Ecto neural progenitor cell (in vitro differentiated cells): ENCODE measurements around the gene ZNF763.
"Not testable (repeated sequence)": the region's sequence is repeated elsewhere in the genome, so short reads cannot be mapped to it uniquely, and the experiment has no call there.

Source experiments
- DNase-seq: peaks from one replicate; pipeline ENCODE4 v3.0.0-alpha.2; 2018; ENCODE audit warnings: low spot score

ZNF763 gene

DNA sequence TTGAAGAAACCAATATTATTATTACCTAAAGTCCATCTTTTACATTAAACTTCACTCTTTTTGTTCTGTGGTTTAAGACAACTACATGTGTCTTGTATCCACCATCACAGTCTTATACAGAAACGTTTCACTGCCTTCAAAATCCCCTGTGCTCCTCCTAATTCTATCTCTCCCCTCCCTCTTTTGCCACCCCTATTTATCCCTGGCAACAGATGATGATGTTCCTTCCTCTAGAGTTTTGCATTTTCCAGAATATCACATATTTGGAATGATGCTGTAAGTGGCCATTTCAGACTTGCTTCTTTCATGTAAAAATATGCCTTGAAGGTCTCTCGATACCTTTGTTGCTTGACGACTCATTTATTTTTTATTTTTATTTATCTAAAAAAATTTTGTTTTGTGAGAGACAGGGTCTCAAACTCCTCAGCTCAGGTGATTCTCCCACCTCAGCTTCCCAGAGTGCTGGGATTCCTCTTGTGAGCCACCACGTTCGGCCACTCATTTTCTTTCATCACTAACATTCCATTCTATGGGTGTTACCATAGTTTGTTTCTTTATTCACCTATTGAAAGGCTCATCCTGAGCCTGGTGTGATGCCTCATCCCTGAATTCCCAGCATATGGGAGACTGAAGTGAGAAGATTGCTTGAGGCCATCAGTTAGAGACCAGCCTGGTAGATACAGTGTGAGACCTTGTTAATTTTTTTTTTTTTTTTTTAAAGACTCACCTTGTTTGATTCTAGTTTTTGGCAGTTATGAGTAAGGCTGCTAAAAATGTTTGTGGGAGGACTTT lies 8.4 kb downstream of the ZNF763 start:
- DNase-seq = no peak

DNA sequence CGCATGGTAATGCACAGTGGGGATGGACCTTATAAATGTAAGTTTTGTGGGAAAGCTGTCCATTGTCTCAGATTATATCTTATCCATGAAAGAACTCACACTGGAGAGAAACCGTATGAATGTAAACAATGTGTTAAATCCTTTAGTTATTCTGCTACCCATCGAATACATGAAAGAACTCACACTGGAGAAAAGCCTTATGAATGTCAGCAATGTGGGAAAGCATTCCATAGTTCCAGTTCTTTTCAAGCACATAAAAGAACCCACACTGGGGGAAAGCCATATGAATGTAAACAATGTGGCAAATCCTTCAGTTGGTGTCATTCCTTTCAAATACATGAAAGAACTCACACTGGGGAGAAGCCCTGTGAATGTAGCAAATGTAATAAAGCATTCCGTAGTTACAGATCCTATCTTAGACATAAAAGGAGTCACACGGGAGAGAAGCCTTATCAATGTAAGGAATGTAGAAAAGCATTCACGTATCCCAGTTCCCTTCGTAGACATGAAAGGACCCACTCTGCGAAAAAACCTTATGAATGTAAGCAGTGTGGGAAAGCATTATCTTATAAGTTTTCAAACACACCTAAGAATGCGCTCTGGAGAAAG lies 13.8 kb downstream of the ZNF763 start:
- DNase-seq = no peak

DNA sequence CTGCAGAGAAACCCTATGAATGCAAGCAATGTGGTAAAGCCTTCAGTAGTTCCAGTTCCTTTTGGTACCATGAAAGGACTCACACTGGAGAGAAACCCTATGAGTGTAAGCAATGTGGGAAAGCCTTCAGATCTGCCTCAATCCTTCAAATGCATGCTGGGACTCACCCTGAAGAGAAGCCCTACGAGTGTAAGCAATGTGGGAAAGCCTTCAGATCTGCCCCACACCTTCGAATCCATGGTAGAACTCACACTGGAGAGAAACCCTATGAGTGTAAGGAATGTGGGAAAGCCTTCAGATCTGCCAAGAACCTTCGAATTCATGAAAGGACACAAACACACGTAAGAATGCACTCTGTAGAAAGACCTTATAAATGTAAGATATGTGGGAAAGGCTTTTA lies 14.7 kb downstream of the ZNF763 start:
- DNase-seq = no peak

DNA sequence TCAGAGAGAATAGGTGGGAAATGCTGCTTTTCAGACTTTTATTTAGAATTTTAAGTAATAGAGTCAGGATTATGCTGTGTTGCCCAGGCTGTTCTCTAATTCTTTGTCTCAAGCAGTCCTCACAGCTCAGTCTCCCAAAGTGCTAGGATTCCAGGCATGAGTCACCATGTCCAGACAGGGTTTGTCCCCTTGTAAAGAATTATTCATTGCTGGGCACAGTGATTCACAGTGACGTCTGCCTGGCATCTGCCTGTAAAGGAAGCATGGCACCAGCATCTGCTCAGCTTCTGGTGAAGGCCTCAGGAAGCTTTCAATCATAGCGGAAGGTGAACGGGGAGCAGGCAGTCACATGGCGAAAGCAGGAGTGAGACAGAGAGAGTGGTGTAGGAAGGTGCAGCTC lies 17.7 kb downstream of the ZNF763 start:
- no peak for DNase-seq

DNA sequence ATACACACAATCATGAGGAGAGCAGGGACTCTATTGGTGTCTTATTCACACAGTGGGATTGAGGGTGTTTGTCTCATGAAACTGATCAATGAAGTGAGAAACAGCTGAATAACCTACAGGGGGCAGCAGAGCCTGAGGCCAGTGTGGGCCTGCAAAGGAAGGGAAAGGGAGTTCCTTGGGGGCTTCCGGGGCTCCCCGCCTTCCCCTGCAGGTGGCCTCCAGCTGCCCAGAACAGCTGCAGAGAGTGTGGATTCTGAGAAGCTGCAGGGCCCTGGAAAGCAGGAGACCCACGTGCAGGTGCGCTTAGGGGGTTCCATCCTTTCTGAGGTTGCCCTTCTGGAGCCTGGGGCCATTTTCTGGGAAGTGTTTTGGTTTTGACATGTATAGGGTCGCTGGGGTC lies 20.1 kb downstream of the ZNF763 start:
- no peak for DNase-seq

DNA sequence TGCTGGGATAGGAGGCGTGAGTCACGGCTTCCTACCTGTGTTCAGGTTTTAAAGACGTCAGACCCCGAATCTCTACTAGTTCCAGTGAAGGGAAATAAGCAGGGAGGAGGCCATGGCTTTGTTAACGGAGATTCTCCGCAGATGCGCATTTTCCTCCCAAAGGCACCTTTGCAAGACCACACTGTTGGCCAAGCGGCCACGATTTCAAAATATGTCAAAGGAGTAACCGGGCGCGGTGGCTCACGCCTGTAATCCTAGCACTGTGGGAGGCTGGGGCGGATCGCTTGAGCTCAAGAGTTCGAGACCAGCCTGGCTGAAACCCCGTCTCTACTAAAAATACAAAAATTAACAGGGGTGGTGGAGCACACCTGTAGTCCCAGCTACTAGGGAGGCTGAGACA lies 21.9 kb downstream of the ZNF763 start:
- no peak for DNase-seq

DNA sequence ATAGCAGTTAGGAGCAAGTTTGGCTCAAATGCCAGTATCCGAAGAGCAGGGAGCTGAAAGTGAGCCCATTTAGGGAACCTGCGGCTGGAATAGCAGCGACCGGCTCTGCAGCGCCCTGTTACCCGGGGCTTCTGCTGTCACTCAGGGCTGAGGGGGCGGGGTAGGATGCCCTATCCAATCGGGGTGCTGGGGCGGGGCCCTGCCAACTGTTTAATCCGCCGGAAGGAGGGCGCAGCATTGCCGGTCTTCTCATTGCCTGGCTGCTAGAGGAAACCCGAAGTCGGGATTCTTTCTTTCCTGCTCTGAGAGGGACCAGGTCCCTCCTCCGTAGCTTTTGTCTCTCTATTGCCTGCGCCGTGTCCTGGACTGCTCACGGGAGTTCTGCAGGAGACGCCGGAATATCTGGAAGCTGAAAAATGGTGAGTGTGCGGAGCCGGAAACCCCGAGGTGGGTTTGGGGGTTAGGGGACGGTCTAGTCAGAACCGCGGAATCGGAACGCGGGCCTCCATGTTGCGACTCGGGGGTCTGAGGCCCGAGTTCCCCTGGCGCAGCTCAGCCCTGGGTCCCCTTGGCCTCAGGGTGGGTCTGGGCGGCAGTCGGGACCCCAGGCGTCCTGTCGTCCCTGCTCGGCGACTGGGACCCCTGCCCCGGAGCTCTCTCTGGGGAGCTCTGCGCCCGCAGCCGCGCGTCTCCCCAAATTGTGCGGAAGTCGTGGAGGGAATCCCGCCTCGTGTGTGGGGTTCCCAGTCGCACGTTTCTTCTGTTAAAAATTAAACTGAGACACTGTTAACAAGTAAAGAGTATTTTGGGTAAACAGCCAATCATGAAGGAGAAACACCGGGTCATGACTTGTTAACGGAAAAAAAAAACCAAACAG lies 22.8 kb downstream of the ZNF763 start:
- peak; percentile 95 for DNase-seq

DNA sequence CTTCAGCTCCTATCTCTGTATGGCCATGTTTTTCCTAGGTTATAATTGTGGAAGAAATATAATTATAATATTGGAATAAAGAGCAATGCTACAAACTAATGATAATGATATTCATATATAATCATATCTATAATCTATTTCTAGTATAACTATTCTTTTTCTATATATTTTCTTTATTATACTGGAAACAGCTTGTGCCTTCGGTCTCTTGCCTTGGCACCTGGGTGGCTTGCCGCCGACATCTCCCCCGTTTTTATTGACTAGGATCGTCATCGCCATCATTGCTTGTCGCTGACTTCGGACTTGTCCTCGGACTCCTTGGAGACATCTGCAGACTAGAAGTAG lies 24.2 kb downstream of the ZNF763 start:
- DNase-seq = no peak

DNA sequence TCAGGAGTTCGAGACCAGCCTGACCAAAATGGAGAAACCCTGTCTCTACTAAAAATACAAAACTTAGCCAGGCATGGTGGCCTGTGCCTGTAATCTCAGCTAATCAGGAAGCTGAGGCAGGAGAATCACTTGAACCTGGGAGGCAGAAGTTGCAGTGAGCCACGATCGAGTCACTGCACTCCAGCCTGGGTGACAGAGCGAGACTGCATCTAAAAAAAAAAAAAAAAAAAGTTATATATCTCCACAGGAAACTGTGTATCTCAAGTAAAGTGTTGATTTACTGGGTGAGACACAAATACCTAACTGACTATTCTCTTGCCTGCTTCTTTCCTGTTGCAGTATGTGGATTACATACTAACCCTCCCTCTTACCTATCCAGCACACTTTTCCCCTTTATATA lies 27.1 kb downstream of the ZNF763 start:
- DNase-seq = not testable (repeated sequence)

DNA sequence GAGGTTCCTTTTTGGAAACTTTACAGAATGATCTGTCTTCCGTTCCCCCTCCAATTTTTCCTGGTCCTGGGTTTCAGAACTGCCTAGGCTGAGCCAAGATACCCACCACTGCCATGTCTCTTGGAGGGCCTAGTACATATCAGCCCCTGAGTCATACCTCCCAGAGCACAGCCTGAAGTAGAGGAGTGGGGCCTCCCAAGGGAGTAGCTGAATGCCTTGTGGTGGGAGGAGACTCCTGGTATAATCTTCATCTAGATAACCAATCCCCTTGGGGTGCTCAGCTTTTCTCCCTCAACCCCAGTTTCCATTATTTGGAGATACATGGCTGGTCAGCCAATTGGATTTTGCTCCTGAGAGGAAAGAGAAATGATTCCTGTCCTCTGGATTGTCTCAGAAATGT lies 30.3 kb downstream of the ZNF763 start:
- DNase-seq = no peak

DNA sequence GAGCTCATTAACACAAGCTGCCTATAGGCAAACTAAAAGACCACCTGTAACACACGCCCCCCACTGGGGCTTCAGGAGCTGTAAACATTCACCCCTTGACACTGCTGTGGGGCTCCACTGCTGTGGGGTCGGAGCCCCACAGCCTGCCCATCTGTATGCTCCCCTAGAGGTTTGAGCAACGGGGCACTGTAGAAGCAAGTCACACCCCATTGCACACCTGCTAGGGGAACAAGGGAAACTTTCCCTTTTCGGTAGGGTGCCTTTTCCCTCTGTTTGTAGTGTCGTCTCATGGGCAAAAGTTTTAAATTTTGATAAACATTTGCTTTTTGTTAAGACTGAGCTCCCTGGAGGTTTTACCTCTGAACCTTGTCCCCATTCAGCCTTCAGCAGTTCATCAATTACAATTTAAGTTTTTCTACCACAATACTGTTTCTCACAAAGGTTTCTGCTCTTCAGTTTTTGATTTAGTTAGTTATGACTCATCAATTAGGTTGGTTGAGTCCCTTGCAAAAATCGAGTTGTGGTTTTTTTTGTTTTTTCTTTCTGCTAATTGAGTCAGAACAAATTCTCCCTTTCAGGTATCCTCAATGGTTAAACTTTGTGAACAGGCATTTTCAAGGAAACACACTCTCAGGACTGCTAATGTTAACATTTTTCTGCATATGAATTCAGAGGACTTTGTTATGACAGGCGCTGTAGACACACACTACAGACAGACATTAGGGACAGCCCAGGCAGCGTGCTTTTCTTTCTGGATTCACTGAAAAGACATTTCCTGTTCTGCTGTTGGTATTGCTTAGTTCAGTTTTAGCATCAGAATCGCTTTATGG lies 35.5 kb downstream of the ZNF763 start:
- no peak for DNase-seq

DNA sequence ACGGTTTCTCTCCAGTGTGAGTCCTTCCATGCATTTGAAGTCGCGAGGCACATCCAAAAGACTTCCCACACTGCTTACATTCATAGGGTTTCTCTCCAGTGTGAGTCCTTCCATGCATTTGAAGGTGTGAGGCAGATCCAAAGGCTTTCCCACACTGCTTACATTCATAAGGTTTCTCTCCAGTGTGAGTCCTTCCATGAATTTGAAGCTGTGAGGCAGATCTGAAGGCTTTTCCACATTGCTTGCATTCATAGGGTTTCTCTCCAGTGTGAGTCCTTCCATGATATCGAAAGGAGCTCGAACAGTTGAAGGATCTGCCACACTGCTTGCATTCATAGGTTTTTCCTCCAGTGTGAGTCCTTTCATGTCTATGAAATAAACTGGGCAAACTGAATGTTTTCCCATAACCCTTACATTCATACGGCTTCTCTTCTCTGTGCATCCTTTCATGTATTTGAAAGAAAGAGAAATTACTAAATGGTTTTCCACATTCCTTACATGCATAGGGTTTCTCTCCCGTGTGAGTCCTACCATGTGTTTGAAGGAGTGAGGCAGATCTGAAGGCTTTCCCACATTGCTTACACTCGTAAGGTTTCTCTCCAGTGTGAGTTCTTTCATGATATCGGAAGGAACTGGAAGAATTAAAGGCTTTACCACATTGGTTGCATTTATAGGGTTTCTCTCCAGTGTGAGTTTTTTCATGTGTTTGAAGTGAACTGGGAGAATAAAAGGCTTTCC lies 50.3 kb downstream of the ZNF763 start:
- DNase-seq = no peak

DNA sequence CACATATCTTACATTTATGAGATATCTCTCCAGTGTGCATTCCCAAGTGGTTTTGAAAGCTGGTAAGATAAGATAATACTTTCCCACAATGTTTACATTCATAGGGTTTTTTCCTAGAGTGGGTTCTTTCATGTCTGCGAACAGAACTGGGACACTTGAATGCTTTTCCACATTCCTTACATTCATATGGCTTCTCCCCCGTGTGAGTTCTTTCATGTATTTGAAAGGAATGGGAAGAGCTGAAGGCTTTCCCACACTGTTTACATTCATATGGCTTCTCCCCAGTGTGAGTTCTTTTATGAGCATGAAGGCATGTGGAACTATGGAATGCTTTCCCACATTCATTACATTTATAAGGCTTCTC lies 50.9 kb downstream of the ZNF763 start:
- no peak for DNase-seq
